Smooth muscle cell (in vitro differentiated cells): Measurements from ENCODE around the gene EDA2R. TPM values are rescaled to one million over a fixed set of nuclear protein-coding genes. Genes with fewer than 3 reads are reported as not detected.

Source experiments
- DNase-seq: peaks from one replicate; lab custom pipeline; 2025; ENCODE audit not compliant: unreplicated experiment; lab: John Stamatoyannopoulos, UW
- H2AFZ ChIP-seq: fragments of 200-600 bp; sonication (generic); 2 replicates; pipeline ENCODE4 v1.6.0; 2016; ENCODE audit warnings: antibody characterized with exemption, low read depth, mild to moderate bottlenecking
- H3F3A ChIP-seq: fragments of 200-600 bp; sonication (generic); 2 replicates; pipeline ENCODE4 v1.6.0; 2017; ENCODE audit warnings: antibody characterized with exemption, low read depth
- H3K27ac ChIP-seq: fragments of 200-600 bp; sonication (generic); 2 replicates; pipeline ENCODE4 v1.5.1; 2016; ENCODE audit warnings: low read depth, mild to moderate bottlenecking
- H3K27me3 ChIP-seq: fragments of 200-600 bp; sonication (generic); 2 replicates; pipeline ENCODE4 v1.6.1; 2016; ENCODE audit warnings: low read depth, mild to moderate bottlenecking
- H3K36me3 ChIP-seq: fragments of 200-600 bp; sonication (generic); 2 replicates; pipeline ENCODE4 v1.5.1; 2016; ENCODE audit warnings: low read depth
- H3K4me1 ChIP-seq: fragments of 200-600 bp; sonication (generic); 2 replicates; pipeline ENCODE4 v1.5.1; 2016; ENCODE audit warnings: low read depth
- H3K4me2 ChIP-seq: fragments of 200-600 bp; sonication (generic); 2 replicates; pipeline ENCODE4 v1.6.0; 2016; ENCODE audit warnings: mild to moderate bottlenecking
- H3K4me3 ChIP-seq: fragments of 200-600 bp; sonication (generic); 2 replicates; pipeline ENCODE4 v1.5.1; 2016; ENCODE audit warnings: mild to moderate bottlenecking
- H3K79me2 ChIP-seq: fragments of 200-600 bp; sonication (generic); 2 replicates; pipeline ENCODE4 v1.6.0; 2016; ENCODE audit warnings: low read depth, mild to moderate bottlenecking
- H3K9ac ChIP-seq: fragments of 200-600 bp; sonication (generic); 2 replicates; pipeline ENCODE4 v1.6.0; 2016; ENCODE audit warnings: low read depth
- H3K9me3 ChIP-seq: fragments of 200-600 bp; sonication (generic); replicated peaks from 2 replicates; pipeline ENCODE4 v1.5.1; 2016; ENCODE audit warnings: low read depth
- H4K20me1 ChIP-seq: fragments of 200-600 bp; sonication (generic); 2 replicates; pipeline ENCODE4 v1.6.0; 2016; ENCODE audit warnings: low read depth
- CTCF ChIP-seq: fragments of 200-600 bp; sonication (generic); IDR thresholded peaks from 2 replicates; pipeline ENCODE4 v1.5.1; 2017; ENCODE audit warnings: borderline replicate concordance, mild to moderate bottlenecking, antibody characterized with exemption; ENCODE audit not compliant: insufficient read depth, poor library complexity, severe bottlenecking
- WGBS: methylation state at CpG from one replicate; pipeline ENCODE4 v1.1.7; 2016; ENCODE audit warnings: low lambda C conversion rate; 5-methylcytosine and 5-hydroxymethylcytosine counted together
- polyA plus RNA-seq: library from polyadenylated mRNA; unstranded; fragments of >200 nt; fragmentation: Nextera tagmentation; extraction: Ambion mirVana; gene quantifications from 2 replicates; pipeline ENCODE4 v1.2.1, GENCODE V29; 2016
- total RNA-seq: library from RNA; depleted of rRNA; stranded (reverse); fragments of >200 nt; gene quantifications from 2 replicates; pipeline ENCODE4 v1.2.3, GENCODE V29; 2014

The EDA2R gene
- total and polyA plus RNA-seq, 2 experiments from 2014 or later: 4.3 to 7.6 TPM

GRCh38 chrX:66676990-66677389 is 38.1 kb upstream of the EDA2R start:
- Histone ChIP-seq H3K9me3 (peaks cover 3% of the 10 kb centered on the region), H2AFZ (no peak overlapping the region), H3K36me3 (no peaks in the 10 kb centered on the region), H3K4me3 (no peak overlapping the region), H3K27ac (peak overlapping the region; percentile 85), H3K27me3 (no peaks in the 10 kb centered on the region), H3K4me1 (no peaks in the 10 kb centered on the region), H3F3A (no peaks in the 10 kb centered on the region), H3K79me2 (no peaks in the 10 kb centered on the region), H3K9ac (peak overlapping the region; percentile 53), H4K20me1 (no peaks in the 10 kb centered on the region), H3K4me2 (peak overlapping the region; percentile 33)
- WGBS: 43% methylated on average over 2 of the region's 2 CpGs
- DNase-seq: no peak
- TF ChIP-seq CTCF: no peak

DNA sequence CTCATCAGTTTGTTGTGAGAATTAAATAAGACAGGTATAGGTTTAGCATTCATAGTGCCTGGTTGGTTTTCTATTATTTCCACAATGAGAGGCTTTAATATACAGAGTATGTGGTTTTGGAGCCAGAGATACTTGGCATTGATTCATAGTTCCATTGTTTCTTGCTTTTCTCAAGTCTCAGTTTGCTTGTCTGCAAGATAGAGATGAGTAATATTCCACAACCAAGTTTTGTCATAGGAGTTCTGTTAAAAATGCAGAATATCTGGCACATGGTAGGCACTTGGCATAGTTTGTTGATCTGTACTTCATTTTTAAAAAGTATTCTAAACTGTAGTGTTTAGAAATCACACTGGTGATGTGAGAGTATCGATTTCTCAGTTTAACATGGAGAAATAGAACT is 37.5 kb upstream of the EDA2R start:
- no peaks in the 10 kb centered on the region for H3F3A ChIP-seq
- peak overlapping the region; percentile 85 for H3K27ac ChIP-seq
- H3K4me1 ChIP-seq: no peaks in the 10 kb centered on the region
- H3K9ac ChIP-seq: peak overlapping the region; percentile 53
- no peaks in the 10 kb centered on the region for H4K20me1 ChIP-seq
- DNase-seq: no peak
- no peaks in the 10 kb centered on the region for H3K27me3 ChIP-seq
- H3K4me3 ChIP-seq: no peak overlapping the region
- H3K9me3 ChIP-seq: peaks cover 3% of the 10 kb centered on the region
- H2AFZ ChIP-seq: no peak overlapping the region
- peak overlapping the region; percentile 33 for H3K4me2 ChIP-seq
- TF ChIP-seq CTCF: no peak
- no peaks in the 10 kb centered on the region for H3K36me3 ChIP-seq
- 72% methylated on average over 1 of the region's 1 CpG for WGBS
- no peaks in the 10 kb centered on the region for H3K79me2 ChIP-seq

DNA sequence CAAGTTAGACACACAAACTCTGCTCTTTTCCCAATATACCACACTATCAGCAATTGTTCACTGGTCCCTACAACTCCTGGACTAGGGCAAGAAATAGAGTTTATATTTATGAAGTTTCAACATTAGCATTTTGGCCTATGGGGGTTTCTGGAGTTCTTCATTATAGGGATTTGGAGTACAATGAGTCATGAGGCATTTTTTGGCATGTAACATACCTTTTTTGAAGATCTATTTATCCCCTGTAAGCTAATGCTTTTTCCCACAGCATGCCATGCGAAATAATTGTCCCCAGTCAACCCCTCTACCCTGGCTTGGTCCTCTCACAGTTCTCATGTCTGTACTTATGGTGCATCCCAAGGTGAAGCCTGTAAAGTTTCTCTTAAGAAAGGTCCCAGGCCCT is 36.7 kb upstream of the EDA2R start:
- Histone ChIP-seq H3K4me1 (no peaks in the 10 kb centered on the region), H3K27me3 (no peaks in the 10 kb centered on the region), H3K4me3 (no peak overlapping the region), H3K4me2 (no peak overlapping the region), H3K79me2 (no peaks in the 10 kb centered on the region), H3F3A (no peaks in the 10 kb centered on the region), H3K27ac (no peak overlapping the region), H3K36me3 (no peaks in the 10 kb centered on the region), H3K9me3 (peaks cover 3% of the 10 kb centered on the region), H3K9ac (no peak overlapping the region), H2AFZ (no peak overlapping the region), H4K20me1 (no peaks in the 10 kb centered on the region)
- 33% methylated on average over 1 of the region's 1 CpG for WGBS
- no peak for TF ChIP-seq CTCF
- DNase-seq: no peak

DNA sequence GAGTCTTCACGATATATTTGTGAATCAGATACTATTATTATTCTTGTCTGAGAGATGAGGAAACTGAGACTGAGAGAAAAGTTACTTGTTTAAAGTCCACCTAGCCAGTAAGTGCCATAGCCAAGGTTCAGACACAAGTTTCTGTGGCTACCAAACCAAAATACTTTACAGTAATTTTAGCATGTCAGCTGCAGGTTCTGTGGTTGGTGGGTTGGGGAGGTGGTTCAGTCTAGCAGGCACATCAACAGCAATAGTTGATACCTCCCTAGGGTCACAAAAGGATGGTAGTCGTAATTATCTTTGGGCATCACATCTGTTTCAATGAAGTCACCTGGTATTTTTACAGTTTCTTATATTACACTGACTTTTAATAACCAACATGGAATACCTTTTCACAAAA is 35.6 kb upstream of the EDA2R start:
- H3K4me1 ChIP-seq: no peaks in the 10 kb centered on the region
- no peak overlapping the region for H2AFZ ChIP-seq
- H3K4me3 ChIP-seq: no peak overlapping the region
- no peaks in the 10 kb centered on the region for H3K79me2 ChIP-seq
- 67% methylated on average over 2 of the region's 2 CpGs for WGBS
- no peak overlapping the region for H3K9ac ChIP-seq
- TF ChIP-seq CTCF: no peak
- no peaks in the 10 kb centered on the region for H3K36me3 ChIP-seq
- H3K27ac ChIP-seq: no peak overlapping the region
- H3F3A ChIP-seq: no peaks in the 10 kb centered on the region
- peaks cover 3% of the 10 kb centered on the region for H3K9me3 ChIP-seq
- no peak overlapping the region for H3K4me2 ChIP-seq
- H4K20me1 ChIP-seq: no peaks in the 10 kb centered on the region
- no peak for DNase-seq
- H3K27me3 ChIP-seq: no peaks in the 10 kb centered on the region
